ENCODE data around the gene SRPK3. TPM values are rescaled to one million over a fixed set of nuclear protein-coding genes. Genes with fewer than 3 reads are reported as not detected.

The SRPK3 gene
- total and polyA plus RNA-seq, 2 donors (not counting 1 experiment from before 2014, with no cell fraction given), result not detected

- peak overlapping the region; percentile 12 to 80 (median 80) for H3K4me3 ChIP-seq (ENCODE audit: control extremely low read depth in 1 of 5, extremely low read depth in 1 of 5, insufficient read depth in 1 of 5, low read depth in 2 of 5, low read length in 4 of 5)
- H3K9ac ChIP-seq (ENCODE audit: low read length), result peak overlapping the region; percentile 78
- TF ChIP-seq, protein P1, sequence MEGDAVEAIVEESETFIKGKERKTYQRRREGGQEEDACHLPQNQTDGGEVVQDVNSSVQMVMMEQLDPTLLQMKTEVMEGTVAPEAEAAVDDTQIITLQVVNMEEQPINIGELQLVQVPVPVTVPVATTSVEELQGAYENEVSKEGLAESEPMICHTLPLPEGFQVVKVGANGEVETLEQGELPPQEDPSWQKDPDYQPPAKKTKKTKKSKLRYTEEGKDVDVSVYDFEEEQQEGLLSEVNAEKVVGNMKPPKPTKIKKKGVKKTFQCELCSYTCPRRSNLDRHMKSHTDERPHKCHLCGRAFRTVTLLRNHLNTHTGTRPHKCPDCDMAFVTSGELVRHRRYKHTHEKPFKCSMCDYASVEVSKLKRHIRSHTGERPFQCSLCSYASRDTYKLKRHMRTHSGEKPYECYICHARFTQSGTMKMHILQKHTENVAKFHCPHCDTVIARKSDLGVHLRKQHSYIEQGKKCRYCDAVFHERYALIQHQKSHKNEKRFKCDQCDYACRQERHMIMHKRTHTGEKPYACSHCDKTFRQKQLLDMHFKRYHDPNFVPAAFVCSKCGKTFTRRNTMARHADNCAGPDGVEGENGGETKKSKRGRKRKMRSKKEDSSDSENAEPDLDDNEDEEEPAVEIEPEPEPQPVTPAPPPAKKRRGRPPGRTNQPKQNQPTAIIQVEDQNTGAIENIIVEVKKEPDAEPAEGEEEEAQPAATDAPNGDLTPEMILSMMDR (IDR thresholded peaks at IDR 0.05), result no peak
- TF ChIP-seq EZH2 (IDR thresholded peaks at IDR 0.05; ENCODE audit: borderline replicate concordance, insufficient read depth, low read depth, low read length, poor library complexity, severe bottlenecking), result no peak
- intact Hi-C loops (cut with micrococcal nuclease), result loop anchor here (1.0 kb wide), 2 partner anchors 71 to 133 kb away; partner anchors contain the start of genes ABCD1 and BCAP31
- peaks cover 61% of the 10 kb centered on the region for H3K79me2 ChIP-seq (ENCODE audit: control insufficient read depth, insufficient read depth, low read length)
- peaks cover 8% of the 10 kb centered on the region for H4K20me1 ChIP-seq (ENCODE audit: control insufficient read depth, insufficient read depth, low read length, poor library complexity, severe bottlenecking)
- ATAC-seq (ENCODE audit: low read depth) (no peak), DNase-seq (no peak)
- peak overlapping the region; percentile 81 for H3K4me2 ChIP-seq (replicated peaks; ENCODE audit: low read depth, low read length, poor library complexity, severe bottlenecking)
- CTCF ChIA-PET, result interaction anchor here (1.0 to 2.6 kb wide), 2 partner anchors 128 to 152 kb away, joined by 5 to 9 read pairs; no protein-coding TSS in a partner anchor
- H3K27ac Mint-ChIP-seq, result peak overlapping the region; percentile 97
- peak overlapping the region; percentile 84 for H2AFZ ChIP-seq (ENCODE audit: insufficient read depth, low read depth, low read length, poor library complexity, severe bottlenecking)
- H3K27ac ChIP-seq (ENCODE audit: low read length in 2 of 2), result peak overlapping the region; percentile 55 to 90
- POLR2A ChIA-PET, result interaction anchor here (0.5 to 1.5 kb wide), 5 partner anchors 71 to 239 kb away, joined by 3 to 11 read pairs (median 6); partner anchors contain the start of gene BCAP31
- H3K4me1 ChIP-seq (ENCODE audit: control insufficient read depth in 2 of 2, insufficient read depth in 2 of 2, low read length in 2 of 2), result peaks cover 16 to 24% of the 10 kb centered on the region in 2 donors
- H3K27me3 ChIP-seq (replicated peaks in 1 of 4; ENCODE audit: control extremely low read depth in 1 of 4, control insufficient read depth in 3 of 4, insufficient read depth in 4 of 4, low read length in 3 of 4), result no peaks in the 10 kb centered on the region
- H3K4me3 Mint-ChIP-seq, result peak overlapping the region; percentile 93
- no peaks in the 10 kb centered on the region for H3K9me3 ChIP-seq (ENCODE audit: control extremely low read depth in 1 of 3, control insufficient read depth in 2 of 3, insufficient read depth in 1 of 3, low read length in 2 of 3)
- no peaks in the 10 kb centered on the region for H3K9me3 Mint-ChIP-seq (ENCODE audit: insufficient read depth)
- WGBS (ENCODE audit: insufficient coverage), result 16% methylated on average over 30 of the region's 47 CpGs
- no peaks in the 10 kb centered on the region for H3K27me3 Mint-ChIP-seq
- H3K36me3 ChIP-seq (replicated peaks in 1 of 2; ENCODE audit: control extremely low read depth in 1 of 2, control insufficient read depth in 1 of 2, extremely low read depth in 1 of 2, insufficient read depth in 2 of 2, low read length in 1 of 2), result peaks cover 0 to 15% of the 10 kb centered on the region in 2 experiments
- peaks cover 30% of the 10 kb centered on the region for H3K4me1 Mint-ChIP-seq
Observed at GRCh38 chrX:153794897-153795816, 14.3 kb downstream of the SRPK3 start.

All from B cell (primary cell).